K562 (cell line): ENCODE measurements around the gene MINDY4B. TPM values are rescaled to one million over a fixed set of nuclear protein-coding genes. Genes with fewer than 3 reads are reported as not detected.

Experiments used
- E2F6 ChIP-seq, 2 experiments: IDR thresholded peaks; 2 replicates each; pipeline ENCODE4 v1.6.1; 2011; ENCODE audit warnings: borderline replicate concordance in 1 of 2, control low read depth in 1 of 2, low read depth in 1 of 2, low read length in 1 of 2, mild to moderate bottlenecking in 1 of 2, mixed read lengths in 1 of 2, moderate library complexity in 1 of 2; ENCODE audit not compliant: insufficient read depth in 1 of 2, insufficient read length in 1 of 2, poor library complexity in 1 of 2, severe bottlenecking in 1 of 2; ENCODE audit errors: extremely low read depth in 1 of 2
- RERE ChIP-seq: sonication (generic); formaldehyde crosslinking; IDR thresholded peaks from 2 replicates; pipeline ENCODE4 v1.8.0; 2023; ENCODE audit warnings: missing genetic modification reagents, mild to moderate bottlenecking, borderline replicate concordance
- ZNF561 ChIP-seq: fragments of 450-650 bp; formaldehyde crosslinking; conservative IDR thresholded peaks from 2 replicates; pipeline ENCODE4 v1.4.0; 2020; ENCODE audit warnings: mild to moderate bottlenecking, moderate library complexity
- polyA plus RNA-seq, 8 experiments: library from polyadenylated mRNA; depleted of rRNA in 4 of 8; stranded (reverse) in 5 of 8; unstranded in 3 of 8; fragments of >200 nt; fragmentation: Nextera tagmentation in 2 of 8; fragmentation: Illumina TruSeq in 1 of 8; extraction: Ambion mirVana in 2 of 8; extraction: Trizol in 1 of 8; gene quantifications; 2 replicates each; pipeline versions ENCODE4 v1.2.1 to v1.2.3, GENCODE V29; 2011 to 2014; ENCODE audit warnings: inconsistent platforms in 1 of 8, missing spikeins in 1 of 8
- total RNA-seq, 7 experiments: library from RNA; depleted of rRNA in 6 of 7; stranded (reverse); fragments of >200 nt in 6 of 7; fragmentation: Illumina TruSeq in 2 of 7; extraction: Trizol in 2 of 7; gene quantifications; 2 replicates each; pipeline versions ENCODE4 v1.2.1 to v1.2.3, GENCODE V29; 2011 to 2021; ENCODE audit warnings: low replicate concordance in 1 of 7
- TF ChIP-seq, protein P1 (sequence below): sonication (generic); formaldehyde crosslinking; IDR thresholded peaks from 2 replicates; pipeline ENCODE4 v1.5.0; 2020; ENCODE audit warnings: missing genetic modification reagents

Gene MINDY4B
- total and polyA plus RNA-seq, 9 of the 15 experiments (the other 6 are each of a cell fraction or from before 2014, with no cell fraction given), result not detected

- TF ChIP-seq RERE (CRISPR knock-in tag) (no peak), E2F6 (IDR thresholded peaks at IDR 0.05; ENCODE audit: borderline replicate concordance in 1 of 2, extremely low read depth in 1 of 2, insufficient read depth in 1 of 2, insufficient read length in 1 of 2, low read depth in 1 of 2, low read length in 1 of 2, poor library complexity in 1 of 2, severe bottlenecking in 1 of 2) (no peak), ZNF561 (CRISPR knock-in tag) (no peak)
- TF ChIP-seq, protein P1, sequence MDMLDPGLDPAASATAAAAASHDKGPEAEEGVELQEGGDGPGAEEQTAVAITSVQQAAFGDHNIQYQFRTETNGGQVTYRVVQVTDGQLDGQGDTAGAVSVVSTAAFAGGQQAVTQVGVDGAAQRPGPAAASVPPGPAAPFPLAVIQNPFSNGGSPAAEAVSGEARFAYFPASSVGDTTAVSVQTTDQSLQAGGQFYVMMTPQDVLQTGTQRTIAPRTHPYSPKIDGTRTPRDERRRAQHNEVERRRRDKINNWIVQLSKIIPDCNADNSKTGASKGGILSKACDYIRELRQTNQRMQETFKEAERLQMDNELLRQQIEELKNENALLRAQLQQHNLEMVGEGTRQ (CRISPR knock-in tag), result no peak
Observed at GRCh38 chr3:150936693-150937092, 31.5 kb upstream of the MINDY4B start (continued).
